ENCODE measurements around the gene EXOC3.

The EXOC3 gene

GRCh38 chr5:422323-423232 is 20.4 kb upstream of the EXOC3 start:
- TF ChIP-seq EZH2phosphoT487 (IDR thresholded peaks at IDR 0.05; ENCODE audit: low read depth) (no peak), CTCF (IDR thresholded peaks at IDR 0.05; ENCODE audit: low read depth, low read length) (no peak)
- Histone ChIP-seq H3K27ac (ENCODE audit: low read length) (no peak overlapping the region), H3K27me3 (ENCODE audit: low read depth, low read length) (no peaks in the 10 kb centered on the region), H3K36me3 (replicated peaks; ENCODE audit: low read depth, low read length) (no peaks in the 10 kb centered on the region), H4K20me1 (ENCODE audit: insufficient read depth, low read length) (no peaks in the 10 kb centered on the region), H3K9ac (ENCODE audit: low read length) (no peak overlapping the region), H3K4me1 (ENCODE audit: low read length) (peaks cover 29% of the 10 kb centered on the region), H3K9me3 (ENCODE audit: insufficient read depth, low read length) (no peaks in the 10 kb centered on the region), H3K4me2 (ENCODE audit: low read length) (no peak overlapping the region), H3K79me2 (ENCODE audit: low read length) (no peaks in the 10 kb centered on the region), H3K4me3 (ENCODE audit: low read length) (no peak overlapping the region), H2AFZ (ENCODE audit: low read depth, low read length) (no peak overlapping the region)

GRCh38 chr5:423233-423565 is 19.8 kb upstream of the EXOC3 start:
- H2AFZ ChIP-seq (ENCODE audit: low read depth, low read length): no peak overlapping the region
- H3K9ac ChIP-seq (ENCODE audit: low read length): no peak overlapping the region
- H3K27ac ChIP-seq (ENCODE audit: low read length): no peak overlapping the region
- H3K79me2 ChIP-seq (ENCODE audit: low read length): no peaks in the 10 kb centered on the region
- no peak overlapping the region for H3K4me3 ChIP-seq (ENCODE audit: low read length)
- no peak for TF ChIP-seq CTCF (IDR thresholded peaks at IDR 0.05; ENCODE audit: low read depth, low read length)
- TF ChIP-seq EZH2phosphoT487 (IDR thresholded peaks at IDR 0.05; ENCODE audit: low read depth): no peak
- no peaks in the 10 kb centered on the region for H3K27me3 ChIP-seq (ENCODE audit: low read depth, low read length)
- H3K36me3 ChIP-seq (replicated peaks; ENCODE audit: low read depth, low read length): no peaks in the 10 kb centered on the region
- no peak overlapping the region for H3K4me2 ChIP-seq (ENCODE audit: low read length)
- no peaks in the 10 kb centered on the region for H4K20me1 ChIP-seq (ENCODE audit: insufficient read depth, low read length)
- H3K4me1 ChIP-seq (ENCODE audit: low read length): peaks cover 29% of the 10 kb centered on the region
- no peaks in the 10 kb centered on the region for H3K9me3 ChIP-seq (ENCODE audit: insufficient read depth, low read length)

GRCh38 chr5:423626-424261 is 19.2 kb upstream of the EXOC3 start:
- Histone ChIP-seq H3K9ac (ENCODE audit: low read length) (peak overlapping the region; percentile 73; the same call in 1 of the 2 replicates), H3K4me3 (ENCODE audit: low read length) (no peak overlapping the region), H3K27me3 (ENCODE audit: low read depth, low read length) (no peaks in the 10 kb centered on the region), H3K4me1 (ENCODE audit: low read length) (peaks cover 29% of the 10 kb centered on the region), H3K4me2 (ENCODE audit: low read length) (peak overlapping the region; percentile 46), H3K79me2 (ENCODE audit: low read length) (no peaks in the 10 kb centered on the region), H3K36me3 (replicated peaks; ENCODE audit: low read depth, low read length) (no peaks in the 10 kb centered on the region), H3K27ac (ENCODE audit: low read length) (peak overlapping the region; percentile 95), H3K9me3 (ENCODE audit: insufficient read depth, low read length) (no peaks in the 10 kb centered on the region), H2AFZ (ENCODE audit: low read depth, low read length) (no peak overlapping the region), H4K20me1 (ENCODE audit: insufficient read depth, low read length) (no peaks in the 10 kb centered on the region)
- TF ChIP-seq EZH2phosphoT487 (IDR thresholded peaks at IDR 0.05; ENCODE audit: low read depth) (no peak), CTCF (IDR thresholded peaks at IDR 0.05; ENCODE audit: low read depth, low read length) (no peak)
